Glutamatergic neuron (in vitro differentiated cells): ENCODE data around the gene PADI1. TPM values are rescaled to one million over a fixed set of nuclear protein-coding genes. Genes with fewer than 3 reads are reported as not detected.

ENCODE experiments used
- DNase-seq: peaks from one replicate; pipeline ENCODE4 v3.0.0; 2022
- H3K27ac Mint-ChIP-seq: one replicate; pipeline ENCODE4 v1.8.0; 2020; ENCODE audit warnings: mild to moderate bottlenecking, mixed read lengths, inconsistent platforms; ENCODE audit not compliant: unreplicated experiment
- H3K27me3 Mint-ChIP-seq: one replicate; pipeline ENCODE4 v1.8.0; 2020; ENCODE audit warnings: mild to moderate bottlenecking, moderate library complexity, mixed read lengths, inconsistent platforms; ENCODE audit not compliant: unreplicated experiment
- H3K36me3 Mint-ChIP-seq: one replicate; pipeline ENCODE4 v1.8.0; 2020; ENCODE audit warnings: mild to moderate bottlenecking, mixed read lengths, inconsistent platforms; ENCODE audit not compliant: unreplicated experiment
- H3K4me1 Mint-ChIP-seq: one replicate; pipeline ENCODE4 v1.8.0; 2020; ENCODE audit warnings: mild to moderate bottlenecking, low read depth, mixed read lengths, inconsistent platforms; ENCODE audit not compliant: unreplicated experiment
- H3K4me3 Mint-ChIP-seq: one replicate; pipeline ENCODE4 v1.8.0; 2020; ENCODE audit warnings: mild to moderate bottlenecking, mixed read lengths, inconsistent platforms; ENCODE audit not compliant: unreplicated experiment
- H3K9me3 Mint-ChIP-seq: one replicate; pipeline ENCODE4 v1.8.0; 2020; ENCODE audit warnings: mild to moderate bottlenecking, moderate library complexity, mixed read lengths, inconsistent platforms; ENCODE audit not compliant: unreplicated experiment
- total RNA-seq: library from RNA; stranded (reverse); fragmentation: NEBNext Ultra II Directional; extraction: Animal tissue kit (Norgen Biotek cat#: 25700); gene quantifications from one replicate; pipeline ENCODE4 v1.2.1, GENCODE V29; 2021; ENCODE audit not compliant: unreplicated experiment
- TF ChIP-seq, protein P1 (sequence below): fragments of 200-600 bp; sonication (generic); IDR thresholded peaks from one replicate; pipeline ENCODE4 v1.5.0; 2021; ENCODE audit not compliant: partially characterized antibody, unreplicated experiment

The PADI1 gene
- total RNA-seq, 1 donor from 2014 or later, result not detected

DNA sequence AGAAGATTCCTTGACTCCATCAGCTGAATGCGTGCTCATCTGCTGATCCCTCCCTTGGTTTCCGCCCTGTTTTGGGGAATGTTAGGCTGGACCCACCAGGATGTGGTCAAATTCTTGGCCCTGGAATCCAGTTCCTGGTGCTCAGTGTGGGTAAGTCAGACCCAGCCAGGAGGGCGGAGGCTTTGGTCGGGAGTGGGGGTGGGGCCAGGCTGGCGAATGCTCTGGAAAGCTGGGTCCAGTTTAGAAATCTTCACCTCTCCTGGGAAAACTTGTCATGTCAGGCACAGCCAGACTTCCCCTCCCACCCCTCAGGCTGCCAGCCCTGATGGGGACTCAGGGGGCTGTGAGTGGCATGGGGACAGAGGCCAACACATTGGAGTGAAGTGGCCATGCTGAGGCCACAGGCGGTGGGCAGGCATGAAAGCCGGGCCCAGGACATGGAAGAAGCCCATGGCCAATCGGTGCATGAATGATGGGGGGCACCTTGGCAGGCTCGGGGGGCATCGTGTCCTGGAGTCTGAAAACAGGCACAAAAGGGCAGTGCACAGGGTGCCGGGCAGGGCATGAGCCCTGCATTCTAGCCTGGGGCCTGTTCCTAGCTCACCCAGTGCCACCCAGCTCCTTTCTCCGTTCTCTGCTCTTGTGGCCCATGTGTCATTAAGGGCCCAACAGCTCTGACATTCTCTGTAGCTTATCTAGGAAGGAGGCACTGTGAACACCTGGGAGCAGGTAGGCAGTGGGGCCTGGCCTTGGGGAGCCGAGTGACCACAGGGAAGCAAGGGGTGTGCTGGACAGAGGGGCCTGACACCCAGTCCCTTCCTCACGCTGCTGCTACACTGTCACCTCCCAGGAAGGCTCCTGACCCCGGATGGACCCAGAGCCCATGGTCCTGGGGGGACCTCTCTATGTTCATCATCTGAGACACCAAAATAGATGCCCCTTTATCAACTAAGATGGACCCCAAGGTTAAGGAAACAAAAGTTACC is 14.6 kb upstream of the PADI1 start:
- Mint-ChIP-seq H3K4me1 (peaks cover 3% of the 10 kb centered on the region), H3K27me3 (peaks cover 4% of the 10 kb centered on the region), H3K36me3 (peaks cover 12% of the 10 kb centered on the region), H3K4me3 (no peak overlapping the region), H3K27ac (no peak overlapping the region), H3K9me3 (peaks cover 2% of the 10 kb centered on the region)
- TF ChIP-seq, protein P1, sequence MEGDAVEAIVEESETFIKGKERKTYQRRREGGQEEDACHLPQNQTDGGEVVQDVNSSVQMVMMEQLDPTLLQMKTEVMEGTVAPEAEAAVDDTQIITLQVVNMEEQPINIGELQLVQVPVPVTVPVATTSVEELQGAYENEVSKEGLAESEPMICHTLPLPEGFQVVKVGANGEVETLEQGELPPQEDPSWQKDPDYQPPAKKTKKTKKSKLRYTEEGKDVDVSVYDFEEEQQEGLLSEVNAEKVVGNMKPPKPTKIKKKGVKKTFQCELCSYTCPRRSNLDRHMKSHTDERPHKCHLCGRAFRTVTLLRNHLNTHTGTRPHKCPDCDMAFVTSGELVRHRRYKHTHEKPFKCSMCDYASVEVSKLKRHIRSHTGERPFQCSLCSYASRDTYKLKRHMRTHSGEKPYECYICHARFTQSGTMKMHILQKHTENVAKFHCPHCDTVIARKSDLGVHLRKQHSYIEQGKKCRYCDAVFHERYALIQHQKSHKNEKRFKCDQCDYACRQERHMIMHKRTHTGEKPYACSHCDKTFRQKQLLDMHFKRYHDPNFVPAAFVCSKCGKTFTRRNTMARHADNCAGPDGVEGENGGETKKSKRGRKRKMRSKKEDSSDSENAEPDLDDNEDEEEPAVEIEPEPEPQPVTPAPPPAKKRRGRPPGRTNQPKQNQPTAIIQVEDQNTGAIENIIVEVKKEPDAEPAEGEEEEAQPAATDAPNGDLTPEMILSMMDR, result no peak
- DNase-seq, result no peak

DNA sequence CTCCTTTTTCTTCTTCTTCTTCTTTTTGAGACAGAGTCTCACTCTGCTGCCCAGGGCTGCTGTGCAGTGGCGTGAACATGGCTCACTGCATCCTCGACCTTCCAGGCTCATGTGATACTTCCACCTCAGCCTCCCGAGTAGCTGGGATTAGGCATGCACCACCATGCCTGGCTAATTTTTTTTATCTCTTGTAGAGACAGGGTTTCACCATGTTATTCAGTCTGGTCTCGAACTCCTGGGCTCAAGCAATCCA is 13.0 kb upstream of the PADI1 start:
- Mint-ChIP-seq H3K4me3 (no peak overlapping the region), H3K36me3 (peaks cover 12% of the 10 kb centered on the region), H3K4me1 (peaks cover 3% of the 10 kb centered on the region), H3K27ac (no peak overlapping the region), H3K27me3 (peaks cover 4% of the 10 kb centered on the region), H3K9me3 (peaks cover 2% of the 10 kb centered on the region)
- no peak for DNase-seq
- TF ChIP-seq, protein P1, result no peak

DNA sequence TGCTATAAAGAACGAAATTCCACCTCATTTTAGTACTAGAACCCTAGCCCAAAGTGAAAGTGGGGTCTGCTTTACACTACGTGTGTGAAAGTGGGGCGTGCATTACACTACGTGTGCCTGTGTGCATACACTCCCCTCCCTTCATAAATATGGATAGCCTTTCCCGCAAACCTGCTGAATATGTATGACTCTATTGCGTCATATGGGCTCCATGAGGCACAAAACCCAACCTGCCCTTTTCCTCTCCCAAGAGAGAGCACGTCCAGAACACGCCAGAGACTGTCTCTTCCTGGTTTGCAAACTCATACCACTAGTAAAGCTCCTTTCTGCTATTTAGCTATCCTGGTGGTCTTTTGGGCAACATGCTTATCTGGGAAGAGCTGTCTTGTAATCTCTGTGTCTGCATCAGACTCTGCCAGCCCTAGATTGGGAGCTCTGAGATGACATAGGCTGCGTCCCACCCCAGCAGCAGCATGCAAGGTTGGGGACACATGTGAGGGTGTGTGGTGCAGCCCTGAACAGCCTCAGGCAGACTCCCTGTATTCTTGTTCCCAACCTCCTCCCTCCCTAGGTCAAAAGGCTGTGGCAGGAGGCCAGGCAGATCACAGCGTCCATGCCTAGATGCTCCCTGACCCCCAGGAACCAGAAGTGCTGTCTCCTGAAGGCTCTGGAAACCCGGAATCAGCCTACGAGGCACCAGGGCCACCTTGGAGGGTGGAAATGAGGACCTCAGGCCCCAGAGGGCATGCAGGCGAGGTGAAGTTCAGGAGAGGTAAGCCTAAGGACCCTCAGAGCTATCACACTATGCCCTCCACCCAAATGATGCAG is 12.3 kb upstream of the PADI1 start:
- Mint-ChIP-seq H3K27me3 (peaks cover 4% of the 10 kb centered on the region), H3K4me3 (no peak overlapping the region), H3K36me3 (peaks cover 12% of the 10 kb centered on the region), H3K4me1 (peaks cover 3% of the 10 kb centered on the region), H3K27ac (no peak overlapping the region), H3K9me3 (peaks cover 2% of the 10 kb centered on the region)
- TF ChIP-seq, protein P1, result no peak
- no peak for DNase-seq

DNA sequence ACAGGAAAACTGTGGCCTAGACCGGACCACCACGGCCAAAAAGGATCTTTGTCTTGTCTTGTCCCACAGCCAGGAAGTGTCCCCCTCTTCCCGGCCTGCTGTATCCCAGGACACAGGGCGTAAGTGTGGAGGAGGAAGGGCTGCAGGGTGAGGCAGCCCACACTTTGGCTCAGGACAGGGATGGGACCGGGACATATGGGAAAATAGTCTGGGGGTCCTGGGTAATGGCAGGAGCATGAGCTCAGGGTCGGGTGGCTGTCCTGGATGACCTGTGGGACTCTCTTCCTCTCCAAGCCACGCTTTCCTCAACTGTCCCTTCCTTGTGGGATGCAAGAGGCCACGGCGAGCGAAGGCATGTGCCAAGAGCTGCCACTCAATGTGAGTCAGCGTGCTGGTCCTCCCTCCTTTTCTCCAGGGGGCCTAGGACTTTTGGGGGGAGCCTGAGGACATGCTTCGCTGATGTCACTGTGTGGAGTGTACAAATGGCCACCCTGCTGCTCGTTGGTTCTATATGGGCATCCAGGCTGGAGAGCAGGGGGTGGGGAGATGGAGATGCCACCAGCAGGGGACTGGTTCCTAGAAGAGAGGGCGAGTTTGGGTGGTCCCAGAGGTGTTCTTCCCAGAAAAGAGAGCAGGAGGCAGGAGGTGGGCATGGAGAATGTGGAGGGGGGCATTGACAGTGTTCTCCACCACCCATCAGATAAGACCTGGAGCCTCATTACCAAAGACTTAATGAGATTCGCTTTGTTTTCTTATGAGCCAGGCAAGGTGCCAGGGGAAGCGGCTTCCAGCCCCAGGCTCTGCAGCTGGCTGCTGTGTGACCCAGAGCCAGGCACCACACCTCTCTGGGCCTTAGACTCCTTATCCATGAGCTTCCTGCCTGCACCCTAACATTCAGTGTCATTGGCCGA is 11.5 kb upstream of the PADI1 start:
- H3K27me3 Mint-ChIP-seq, result peaks cover 6% of the 10 kb centered on the region
- TF ChIP-seq, protein P1, result no peak
- peaks cover 1% of the 10 kb centered on the region for H3K9me3 Mint-ChIP-seq
- peaks cover 3% of the 10 kb centered on the region for H3K4me1 Mint-ChIP-seq
- H3K36me3 Mint-ChIP-seq, result peaks cover 8% of the 10 kb centered on the region
- no peak overlapping the region for H3K4me3 Mint-ChIP-seq
- no peak for DNase-seq
- H3K27ac Mint-ChIP-seq, result no peak overlapping the region
